Neural cell (in vitro differentiated cells): ENCODE data around the gene MGAT5B. TPM values are rescaled to one million over a fixed set of nuclear protein-coding genes. Genes with fewer than 3 reads are reported as not detected.

Experiments used
- H2AFZ ChIP-seq: fragments of 200-600, 300-800 bp; sonication (generic), shearing (Covaris generic); 2 replicates; pipeline ENCODE4 v1.6.0; 2014; ENCODE audit warnings: low read depth, mild to moderate bottlenecking, antibody characterized with exemption, low read length, moderate library complexity
- H3F3A ChIP-seq: fragments of 200-600 bp; shearing (Covaris generic); 2 replicates; pipeline ENCODE4 v1.6.1; 2016; ENCODE audit warnings: mild to moderate bottlenecking, moderate library complexity, mixed read lengths, antibody characterized with exemption, low read length; ENCODE audit not compliant: insufficient read depth, poor library complexity, severe bottlenecking
- H3K27ac ChIP-seq: fragments of 200-600, 300-800 bp; sonication (generic), shearing (Covaris generic); 2 replicates; pipeline ENCODE4 v1.5.1; 2014; ENCODE audit warnings: mild to moderate bottlenecking, low read length, moderate library complexity
- H3K27me3 ChIP-seq: fragments of 300-800, 200-600 bp; sonication (generic), shearing (Covaris generic); 2 replicates; pipeline ENCODE4 v1.6.0; 2014; ENCODE audit warnings: mild to moderate bottlenecking, low read depth, low read length, moderate library complexity; ENCODE audit not compliant: insufficient read depth
- H3K36me3 ChIP-seq: fragments of 300-800, 200-600 bp; sonication (generic), shearing (Covaris generic); 2 replicates; pipeline ENCODE4 v1.5.1; 2014; ENCODE audit warnings: mild to moderate bottlenecking, antibody characterized with exemption, low read length, moderate library complexity; ENCODE audit not compliant: insufficient read depth
- H3K4me2 ChIP-seq: fragments of 300-800, 200-600 bp; sonication (generic), shearing (Covaris generic); 2 replicates; pipeline ENCODE4 v1.6.0; 2014; ENCODE audit warnings: mild to moderate bottlenecking, low read length
- H3K4me3 ChIP-seq: fragments of 300-800, 200-600 bp; sonication (generic), shearing (Covaris generic); 2 replicates; pipeline ENCODE4 v1.5.1; 2014; ENCODE audit warnings: mild to moderate bottlenecking, low read length, moderate library complexity
- H3K79me2 ChIP-seq: fragments of 200-600 bp; shearing (Covaris generic); replicated peaks from 2 replicates; pipeline ENCODE4 v1.6.0; 2014; ENCODE audit warnings: mild to moderate bottlenecking, low read length, moderate library complexity; ENCODE audit not compliant: insufficient read depth
- H3K9ac ChIP-seq: fragments of 300-800, 200-600 bp; sonication (generic), shearing (Covaris generic); 2 replicates; pipeline ENCODE4 v1.6.1; 2016; ENCODE audit warnings: mild to moderate bottlenecking, low read length, mixed read lengths
- H3K9me2 ChIP-seq: fragments of 200-600 bp; shearing (Covaris generic); 2 replicates; pipeline ENCODE4 v1.6.1; 2016; ENCODE audit warnings: mild to moderate bottlenecking, low read length, mixed read lengths; ENCODE audit not compliant: insufficient read depth
- H3K9me3 ChIP-seq: fragments of 200-600, 300-800 bp; sonication (generic), shearing (Covaris generic); 2 replicates; pipeline ENCODE4 v1.6.1; 2016; ENCODE audit warnings: mild to moderate bottlenecking, mixed run types, low read length, moderate library complexity, mixed read lengths
- H4K20me1 ChIP-seq: fragments of 200-600 bp; shearing (Covaris generic); 2 replicates; pipeline ENCODE4 v1.6.1; 2016; ENCODE audit warnings: mild to moderate bottlenecking, mixed run types; ENCODE audit not compliant: insufficient read depth
- EP300 ChIP-seq: fragments of 450-650 bp; conservative IDR thresholded peaks from 2 replicates; pipeline ENCODE4 v1.6.1; 2014; ENCODE audit warnings: antibody characterized with exemption, mild to moderate bottlenecking, moderate library complexity; ENCODE audit not compliant: poor library complexity, severe bottlenecking
- EZH2 ChIP-seq: fragments of 200-600, 300-800 bp; shearing (Covaris generic), sonication (generic); IDR thresholded peaks from 2 replicates; pipeline ENCODE4 v1.6.1; 2014; ENCODE audit warnings: antibody characterized with exemption, low read length, borderline replicate concordance, mild to moderate bottlenecking; ENCODE audit not compliant: insufficient read depth, poor library complexity, severe bottlenecking
- MXI1 ChIP-seq: fragments of 450-650 bp; conservative IDR thresholded peaks from 2 replicates; pipeline ENCODE4 v1.6.1; 2014; ENCODE audit warnings: antibody characterized with exemption, mild to moderate bottlenecking; ENCODE audit not compliant: poor library complexity, severe bottlenecking
- POLR2AphosphoS5 ChIP-seq: IDR thresholded peaks from 2 replicates; pipeline ENCODE4 v1.6.1; 2012
- RAD21 ChIP-seq: fragments of 450-650 bp; conservative IDR thresholded peaks from 2 replicates; pipeline ENCODE4 v1.6.1; 2014; ENCODE audit warnings: antibody characterized with exemption, mild to moderate bottlenecking, moderate library complexity
- SMC3 ChIP-seq: fragments of 450-650 bp; conservative IDR thresholded peaks from 2 replicates; pipeline ENCODE4 v1.6.1; 2014; ENCODE audit warnings: antibody characterized with exemption, mild to moderate bottlenecking, moderate library complexity; ENCODE audit not compliant: poor library complexity
- TAF1 ChIP-seq: IDR thresholded peaks from 2 replicates; pipeline ENCODE4 v1.6.1; 2012; ENCODE audit warnings: low read depth
- polyA plus RNA-seq: library from polyadenylated mRNA; depleted of rRNA; stranded (reverse); fragments of >200 nt; gene quantifications from 2 replicates; pipeline ENCODE4 v1.2.3, GENCODE V29; 2014
- TF ChIP-seq, protein P1 (sequence below): fragments of 450-650 bp; IDR thresholded peaks from 2 replicates; pipeline ENCODE4 v1.5.1; 2014; ENCODE audit warnings: antibody characterized with exemption, mild to moderate bottlenecking, moderate library complexity; ENCODE audit not compliant: poor library complexity, severe bottlenecking
- TF ChIP-seq, protein P2 (sequence below): IDR thresholded peaks from 2 replicates; pipeline ENCODE4 v1.6.1; 2012; ENCODE audit warnings: borderline replicate concordance

MGAT5B gene
- polyA plus RNA-seq, 1 donor from 2014 or later: 8.8 TPM

- no peaks in the 10 kb centered on the region for H3K36me3 ChIP-seq
- no peak overlapping the region for H2AFZ ChIP-seq
- H3K27me3 ChIP-seq: peaks cover 6% of the 10 kb centered on the region
- H3K9ac ChIP-seq: no peak overlapping the region
- no peaks in the 10 kb centered on the region for H3K9me2 ChIP-seq
- H3K4me3 ChIP-seq: no peak overlapping the region
- H4K20me1 ChIP-seq: no peaks in the 10 kb centered on the region
- TF ChIP-seq SMC3: no peak
- TF ChIP-seq MXI1: no peak
- no peak for TF ChIP-seq RAD21
- TF ChIP-seq, protein P1, sequence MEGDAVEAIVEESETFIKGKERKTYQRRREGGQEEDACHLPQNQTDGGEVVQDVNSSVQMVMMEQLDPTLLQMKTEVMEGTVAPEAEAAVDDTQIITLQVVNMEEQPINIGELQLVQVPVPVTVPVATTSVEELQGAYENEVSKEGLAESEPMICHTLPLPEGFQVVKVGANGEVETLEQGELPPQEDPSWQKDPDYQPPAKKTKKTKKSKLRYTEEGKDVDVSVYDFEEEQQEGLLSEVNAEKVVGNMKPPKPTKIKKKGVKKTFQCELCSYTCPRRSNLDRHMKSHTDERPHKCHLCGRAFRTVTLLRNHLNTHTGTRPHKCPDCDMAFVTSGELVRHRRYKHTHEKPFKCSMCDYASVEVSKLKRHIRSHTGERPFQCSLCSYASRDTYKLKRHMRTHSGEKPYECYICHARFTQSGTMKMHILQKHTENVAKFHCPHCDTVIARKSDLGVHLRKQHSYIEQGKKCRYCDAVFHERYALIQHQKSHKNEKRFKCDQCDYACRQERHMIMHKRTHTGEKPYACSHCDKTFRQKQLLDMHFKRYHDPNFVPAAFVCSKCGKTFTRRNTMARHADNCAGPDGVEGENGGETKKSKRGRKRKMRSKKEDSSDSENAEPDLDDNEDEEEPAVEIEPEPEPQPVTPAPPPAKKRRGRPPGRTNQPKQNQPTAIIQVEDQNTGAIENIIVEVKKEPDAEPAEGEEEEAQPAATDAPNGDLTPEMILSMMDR: no peak
- no peak overlapping the region for H3K4me2 ChIP-seq
- H3F3A ChIP-seq: no peaks in the 10 kb centered on the region
- H3K9me3 ChIP-seq: no peaks in the 10 kb centered on the region
- H3K27ac ChIP-seq: no peak overlapping the region
- no peaks in the 10 kb centered on the region for H3K79me2 ChIP-seq
Measured at GRCh38 chr17:76834870-76835269, 33.3 kb upstream of the MGAT5B start.

DNA sequence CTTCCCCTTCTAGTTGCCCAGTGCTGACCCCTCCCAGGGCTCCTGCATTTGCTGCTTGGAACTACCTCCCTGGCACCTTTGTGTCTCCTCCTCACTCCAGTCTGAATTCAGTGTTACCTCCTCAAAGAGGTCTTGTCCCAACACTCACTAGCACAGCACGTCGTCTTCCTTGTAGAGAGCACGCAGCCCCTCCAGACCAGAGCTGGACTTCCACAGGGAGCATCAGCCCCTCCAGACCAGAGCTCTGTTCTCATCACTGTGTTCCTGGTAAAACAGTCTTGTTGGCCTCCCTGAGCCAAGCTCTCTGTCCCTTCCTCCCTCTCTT is 27.8 kb upstream of the MGAT5B start:
- H3K9ac ChIP-seq: no peak overlapping the region

More for the DNA sequence above, 27.8 kb upstream of the MGAT5B start:
- Histone ChIP-seq H3K4me2 (no peak overlapping the region), H3K79me2 (no peaks in the 10 kb centered on the region), H2AFZ (no peak overlapping the region), H3K9me2 (no peaks in the 10 kb centered on the region), H3F3A (no peaks in the 10 kb centered on the region), H3K27me3 (peaks cover 26% of the 10 kb centered on the region), H3K27ac (no peak overlapping the region), H3K4me3 (peak overlapping the region; percentile 14), H3K9me3 (no peaks in the 10 kb centered on the region), H3K36me3 (no peaks in the 10 kb centered on the region), H4K20me1 (no peaks in the 10 kb centered on the region)
- TF ChIP-seq EP300 (no peak), POLR2AphosphoS5 (no peak), EZH2 (no peak), TAF1 (no peak), RAD21 (no peak)
- TF ChIP-seq, protein P1: no peak
- TF ChIP-seq, protein P2, sequence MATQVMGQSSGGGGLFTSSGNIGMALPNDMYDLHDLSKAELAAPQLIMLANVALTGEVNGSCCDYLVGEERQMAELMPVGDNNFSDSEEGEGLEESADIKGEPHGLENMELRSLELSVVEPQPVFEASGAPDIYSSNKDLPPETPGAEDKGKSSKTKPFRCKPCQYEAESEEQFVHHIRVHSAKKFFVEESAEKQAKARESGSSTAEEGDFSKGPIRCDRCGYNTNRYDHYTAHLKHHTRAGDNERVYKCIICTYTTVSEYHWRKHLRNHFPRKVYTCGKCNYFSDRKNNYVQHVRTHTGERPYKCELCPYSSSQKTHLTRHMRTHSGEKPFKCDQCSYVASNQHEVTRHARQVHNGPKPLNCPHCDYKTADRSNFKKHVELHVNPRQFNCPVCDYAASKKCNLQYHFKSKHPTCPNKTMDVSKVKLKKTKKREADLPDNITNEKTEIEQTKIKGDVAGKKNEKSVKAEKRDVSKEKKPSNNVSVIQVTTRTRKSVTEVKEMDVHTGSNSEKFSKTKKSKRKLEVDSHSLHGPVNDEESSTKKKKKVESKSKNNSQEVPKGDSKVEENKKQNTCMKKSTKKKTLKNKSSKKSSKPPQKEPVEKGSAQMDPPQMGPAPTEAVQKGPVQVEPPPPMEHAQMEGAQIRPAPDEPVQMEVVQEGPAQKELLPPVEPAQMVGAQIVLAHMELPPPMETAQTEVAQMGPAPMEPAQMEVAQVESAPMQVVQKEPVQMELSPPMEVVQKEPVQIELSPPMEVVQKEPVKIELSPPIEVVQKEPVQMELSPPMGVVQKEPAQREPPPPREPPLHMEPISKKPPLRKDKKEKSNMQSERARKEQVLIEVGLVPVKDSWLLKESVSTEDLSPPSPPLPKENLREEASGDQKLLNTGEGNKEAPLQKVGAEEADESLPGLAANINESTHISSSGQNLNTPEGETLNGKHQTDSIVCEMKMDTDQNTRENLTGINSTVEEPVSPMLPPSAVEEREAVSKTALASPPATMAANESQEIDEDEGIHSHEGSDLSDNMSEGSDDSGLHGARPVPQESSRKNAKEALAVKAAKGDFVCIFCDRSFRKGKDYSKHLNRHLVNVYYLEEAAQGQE: no peak
